IPS-NIHi11 (cell line): Measurements from ENCODE around the gene PRSS36.

Source experiments
- DNase-seq: peaks from one replicate; pipeline ENCODE4 v3.0.0; 2012; ENCODE audit warnings: mixed read lengths, low spot score

PRSS36 gene

DNA sequence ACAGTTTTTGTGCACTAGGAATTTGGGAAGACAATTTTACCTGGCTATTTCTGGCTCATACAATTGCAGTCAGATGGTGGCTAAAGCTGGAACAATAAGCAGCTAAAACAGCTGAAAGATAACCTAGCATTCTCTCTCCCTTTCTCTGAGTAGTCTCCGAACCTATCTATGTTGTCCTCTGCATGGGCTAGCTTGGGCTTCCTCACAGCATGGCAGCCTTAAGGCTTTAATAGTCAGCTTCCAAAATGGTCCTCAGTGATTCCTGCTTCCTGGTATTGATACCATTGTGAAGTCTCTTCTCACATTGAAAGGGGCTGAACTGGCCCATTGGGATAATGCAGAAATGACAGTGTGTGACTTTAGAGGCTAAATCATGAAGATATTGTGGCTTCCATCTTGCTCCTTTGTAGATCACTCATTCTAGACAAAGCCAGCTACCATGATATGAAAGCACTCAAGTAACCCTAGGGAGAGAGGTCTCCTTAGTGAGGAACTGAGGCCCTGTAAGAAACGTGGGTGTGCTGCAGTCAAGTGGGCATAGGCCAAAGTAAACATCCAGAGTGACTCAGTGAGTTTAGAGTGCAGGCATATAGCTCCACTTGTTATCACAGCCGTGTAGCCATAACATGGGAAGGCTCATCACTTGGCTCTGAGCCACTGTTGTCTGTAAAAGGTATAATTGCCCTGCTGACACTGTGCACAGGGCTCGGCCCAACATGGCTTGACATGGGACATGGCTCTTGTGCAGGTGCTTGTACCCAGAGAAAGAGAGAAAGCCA, 49.8 kb downstream of the PRSS36 start:
- no peak for DNase-seq

DNA sequence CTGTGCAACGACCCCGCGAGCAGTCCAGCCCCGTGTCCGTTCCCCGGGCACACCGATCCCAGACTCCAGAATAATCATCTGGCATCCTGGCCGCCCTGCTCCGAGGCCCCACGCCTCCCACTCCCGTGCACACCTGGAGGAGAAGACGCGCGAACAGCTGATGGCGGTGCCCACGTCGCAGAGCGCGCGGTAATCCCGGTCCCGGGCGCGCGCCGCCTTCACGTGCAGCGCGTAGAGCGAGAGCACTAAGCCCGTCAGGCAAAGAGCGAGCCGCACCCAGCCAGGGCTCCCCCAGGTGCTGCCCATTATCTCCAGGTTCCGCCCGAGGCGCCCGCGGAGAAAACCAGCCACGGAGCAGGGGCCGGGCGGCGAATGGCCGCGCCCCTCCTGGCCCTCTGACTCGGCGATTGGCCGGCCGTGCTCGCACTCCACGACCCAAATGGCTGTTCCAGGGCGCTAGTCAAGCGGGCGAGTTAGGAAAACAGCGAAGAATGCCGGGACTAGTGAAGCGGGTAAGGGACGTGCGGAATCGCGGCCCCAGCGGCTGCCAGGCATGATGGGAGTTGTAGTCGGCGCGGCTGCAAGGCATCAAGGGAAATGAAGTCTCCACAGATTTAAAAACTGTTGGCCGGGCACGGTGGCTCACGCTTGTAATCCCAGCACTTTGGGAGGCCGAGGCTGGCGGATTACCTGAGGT, 55.3 kb downstream of the PRSS36 start, which contains the start of gene VKORC1:
TSS of gene VKORC1 (minus strand) at position 374 of the 697 bp plus-strand sequence. CDS start at position 306, 68 bp downstream.
- DNase-seq, result peak; percentile 95

DNA sequence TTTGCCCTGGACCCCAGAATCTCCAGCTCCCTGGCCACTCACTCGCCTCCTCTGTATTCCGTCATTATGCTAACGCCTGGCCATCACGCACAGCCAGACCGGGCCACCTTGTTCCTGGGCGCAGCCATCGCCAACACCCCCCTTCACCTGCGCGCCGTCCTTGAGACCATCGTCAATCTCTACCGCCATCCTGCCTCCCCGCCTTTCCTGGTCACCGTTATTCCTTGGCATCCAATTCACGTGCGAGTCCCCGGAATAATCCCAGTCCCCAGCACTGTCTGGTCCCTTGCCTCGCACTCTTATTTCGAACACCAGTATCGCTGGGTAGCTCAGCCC, 55.8 kb downstream of the PRSS36 start:
- DNase-seq, result peak; percentile 49

DNA sequence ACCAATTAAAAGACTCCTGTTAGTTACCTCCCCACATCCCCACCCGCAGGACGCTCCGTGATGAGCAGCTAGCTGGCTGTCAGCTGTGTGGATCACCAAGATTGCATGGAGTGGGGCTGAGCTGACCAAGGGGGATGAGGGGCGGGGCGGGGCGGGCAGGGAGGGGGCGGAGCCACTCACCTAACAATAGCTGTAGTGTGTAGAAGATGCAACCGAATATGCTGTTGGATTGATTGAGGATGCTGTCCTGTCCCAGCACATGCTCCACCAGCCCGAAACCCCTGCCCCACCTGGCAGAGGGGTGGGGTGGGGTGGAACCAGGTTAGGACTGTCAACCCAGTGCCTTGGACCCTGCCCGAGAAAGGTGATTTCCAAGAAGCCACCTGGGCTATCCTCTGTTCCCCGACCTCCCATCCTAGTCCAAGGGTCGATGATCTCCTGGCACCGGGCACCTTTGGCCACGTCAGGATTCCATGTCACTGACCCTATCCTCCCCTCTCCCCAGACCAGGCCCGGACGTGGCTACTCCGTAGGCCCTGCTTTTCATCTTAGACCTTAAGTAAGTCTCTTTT, 56.6 kb downstream of the PRSS36 start:
- peak; percentile 65 for DNase-seq

DNA sequence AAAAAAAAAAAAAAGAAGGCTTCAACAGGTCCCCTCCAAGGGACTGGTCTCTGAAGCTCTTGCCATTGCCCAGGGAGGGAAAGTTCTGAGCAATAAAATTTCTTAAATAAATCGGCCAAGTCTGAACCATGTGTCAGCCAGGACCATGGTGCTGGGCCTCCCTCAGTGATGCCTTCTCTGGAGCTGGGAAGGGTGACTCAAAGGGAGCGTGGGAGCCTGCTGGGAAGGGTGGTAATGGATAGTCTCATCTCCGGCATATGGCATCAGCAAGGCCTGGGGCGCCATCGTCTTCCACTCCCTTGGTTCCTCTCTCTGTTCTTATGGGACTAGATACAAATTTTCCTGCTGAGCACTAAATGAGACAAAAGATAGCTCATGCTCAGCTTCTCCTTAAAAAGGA, 57.5 kb downstream of the PRSS36 start:
- no peak for DNase-seq

DNA sequence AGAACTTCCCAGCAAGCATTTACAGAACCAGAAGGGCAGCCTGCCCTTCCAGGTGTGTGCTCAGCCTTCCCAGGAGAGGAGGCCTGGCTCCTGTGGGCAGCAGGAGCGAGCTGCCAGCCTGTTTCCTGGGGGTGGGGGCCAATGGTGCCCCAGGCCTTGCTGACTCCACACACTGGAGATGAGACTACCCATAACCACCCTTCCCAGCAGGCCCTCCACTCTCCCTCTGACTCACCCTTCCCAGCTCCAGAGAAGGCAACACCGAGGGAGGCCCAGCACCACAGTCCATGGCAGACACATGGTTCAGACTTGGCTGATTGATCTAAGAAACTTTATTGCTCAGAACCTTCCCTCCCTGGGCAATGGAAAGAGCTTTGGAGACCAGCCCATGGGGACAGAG, 59.3 kb downstream of the PRSS36 start:
- DNase-seq, result no peak

DNA sequence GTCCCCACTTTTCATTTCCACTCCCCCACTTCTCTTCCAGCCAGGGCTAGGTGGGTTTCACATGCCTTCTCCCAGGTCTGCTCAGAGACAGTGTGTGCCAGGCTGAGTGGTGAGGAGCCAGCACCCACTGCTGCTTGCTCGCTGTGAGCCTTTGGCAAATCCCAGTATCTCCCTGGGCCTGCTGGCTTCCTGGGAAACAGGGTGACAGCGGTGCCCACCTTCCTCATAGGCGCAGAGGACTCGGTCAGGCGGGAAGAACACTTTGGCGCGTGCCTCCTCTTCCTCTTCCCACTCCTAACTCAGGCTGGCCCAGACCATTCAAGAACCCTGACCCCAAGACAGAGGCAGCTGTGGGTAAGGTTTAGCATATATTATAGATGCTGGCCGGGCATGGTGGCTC, 60.7 kb downstream of the PRSS36 start:
- no peak for DNase-seq
